ENCODE data around the gene SDHD.

SDHD gene

GRCh38 chr11:112114460-112114859, 27.8 kb downstream of the SDHD start:
- Histone ChIP-seq H3K4me1 (ENCODE audit: control insufficient read depth, insufficient read depth, low read length) (no peaks in the 10 kb centered on the region), H3K27ac (ENCODE audit: low read depth, low read length) (no peak overlapping the region), H3K36me3 (ENCODE audit: control insufficient read depth, insufficient read depth, low read length) (peaks cover 3% of the 10 kb centered on the region), H3K4me3 (ENCODE audit: low read length) (no peak overlapping the region), H3K9ac (ENCODE audit: low read length) (no peak overlapping the region), H3K27me3 (ENCODE audit: control insufficient read depth, insufficient read depth, low read length) (no peaks in the 10 kb centered on the region)

- no peaks in the 10 kb centered on the region for H3K4me1 ChIP-seq (ENCODE audit: control insufficient read depth, insufficient read depth, low read length)
- no peak overlapping the region for H3K4me3 ChIP-seq (ENCODE audit: low read length)
- H3K36me3 ChIP-seq (ENCODE audit: control insufficient read depth, insufficient read depth, low read length): peaks cover 3% of the 10 kb centered on the region
- no peaks in the 10 kb centered on the region for H3K27me3 ChIP-seq (ENCODE audit: control insufficient read depth, insufficient read depth, low read length)
- no peak overlapping the region for H3K9ac ChIP-seq (ENCODE audit: low read length)
- no peak overlapping the region for H3K27ac ChIP-seq (ENCODE audit: low read depth, low read length)
These were observed 28.7 kb downstream of the SDHD start for GRCh38 chr11:112115386-112115785.

DNA sequence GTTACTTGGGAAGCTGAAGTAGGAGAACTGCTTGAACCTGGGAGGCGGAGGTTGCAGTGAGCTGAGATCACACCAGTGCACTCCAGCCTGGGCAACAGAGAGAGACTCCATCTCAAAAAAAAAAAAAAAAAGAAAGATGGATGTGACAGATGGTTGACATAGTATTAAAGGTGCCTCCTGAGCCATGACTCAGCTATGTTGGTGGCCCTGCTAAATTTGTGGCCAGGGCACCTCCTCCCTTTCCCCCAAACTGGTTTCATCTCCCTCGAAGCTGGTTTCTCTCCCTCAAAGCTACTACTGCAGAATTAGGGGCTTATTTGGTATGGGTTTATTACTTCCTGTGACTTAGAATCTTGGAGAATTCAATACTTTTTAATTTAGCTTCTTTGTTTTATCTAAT, 31.5 kb downstream of the SDHD start:
- Histone ChIP-seq H3K27me3 (ENCODE audit: control insufficient read depth, insufficient read depth, low read length) (no peaks in the 10 kb centered on the region), H3K4me1 (ENCODE audit: control insufficient read depth, insufficient read depth, low read length) (no peaks in the 10 kb centered on the region)

GRCh38 chr11:112121981-112122615, 35.4 kb downstream of the SDHD start:
- Histone ChIP-seq H3K36me3 (ENCODE audit: control insufficient read depth, insufficient read depth, low read length) (peaks cover 3% of the 10 kb centered on the region), H3K4me3 (ENCODE audit: low read length) (no peak overlapping the region), H3K27me3 (ENCODE audit: control insufficient read depth, insufficient read depth, low read length) (no peaks in the 10 kb centered on the region), H3K27ac (ENCODE audit: low read depth, low read length) (no peak overlapping the region), H3K9ac (ENCODE audit: low read length) (no peak overlapping the region), H3K4me1 (ENCODE audit: control insufficient read depth, insufficient read depth, low read length) (no peaks in the 10 kb centered on the region)

More for the DNA sequence above, 31.5 kb downstream of the SDHD start:
- Histone ChIP-seq H3K9ac (ENCODE audit: low read length) (no peak overlapping the region), H3K27ac (ENCODE audit: low read depth, low read length) (no peak overlapping the region), H3K4me3 (ENCODE audit: low read length) (no peak overlapping the region), H3K36me3 (ENCODE audit: control insufficient read depth, insufficient read depth, low read length) (peaks cover 3% of the 10 kb centered on the region)

DNA sequence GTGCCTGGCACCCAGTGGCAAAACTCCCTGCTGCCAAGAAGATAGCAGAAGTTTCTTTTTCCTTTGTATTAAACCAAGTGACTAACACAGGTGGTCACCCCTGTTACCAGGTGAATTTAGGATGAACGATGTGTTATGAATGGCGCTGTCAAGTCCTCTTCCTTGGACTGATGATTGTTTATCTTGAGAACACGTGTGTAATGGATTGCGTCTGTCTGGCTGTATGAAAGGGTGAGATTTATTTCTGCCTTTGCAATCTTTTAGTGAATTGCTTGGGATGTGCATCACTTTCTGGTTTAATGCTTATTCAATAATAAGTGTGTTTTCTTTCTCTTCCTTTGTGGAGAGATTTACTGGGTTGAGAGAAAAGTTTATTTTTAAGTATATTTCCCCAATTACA, 36.5 kb downstream of the SDHD start:
- H3K4me1 ChIP-seq (ENCODE audit: control insufficient read depth, insufficient read depth, low read length): no peaks in the 10 kb centered on the region
- no peak overlapping the region for H3K4me3 ChIP-seq (ENCODE audit: low read length)
- H3K9ac ChIP-seq (ENCODE audit: low read length): no peak overlapping the region
- no peak overlapping the region for H3K27ac ChIP-seq (ENCODE audit: low read depth, low read length)
- H3K36me3 ChIP-seq (ENCODE audit: control insufficient read depth, insufficient read depth, low read length): peaks cover 3% of the 10 kb centered on the region
- no peaks in the 10 kb centered on the region for H3K27me3 ChIP-seq (ENCODE audit: control insufficient read depth, insufficient read depth, low read length)

DNA sequence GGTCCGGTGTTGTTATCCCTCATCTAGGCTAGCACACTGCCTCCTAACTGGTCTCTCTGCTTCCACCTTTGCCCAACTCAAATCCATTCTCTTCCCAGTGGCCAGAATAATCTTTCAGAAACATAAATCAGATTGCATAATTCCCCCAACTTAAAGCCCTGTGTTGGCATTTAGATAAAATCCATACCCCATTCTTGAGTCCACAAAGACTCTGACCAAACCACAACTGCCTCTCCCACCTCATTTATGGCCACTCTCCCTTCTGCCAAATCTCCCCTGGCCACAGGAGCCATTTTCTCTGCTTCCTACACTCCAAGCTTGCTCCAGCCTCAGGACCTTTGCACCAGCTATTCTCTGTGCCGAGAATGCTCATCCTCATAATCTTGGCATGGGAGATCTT, 40.4 kb downstream of the SDHD start:
- Histone ChIP-seq H3K27ac (ENCODE audit: low read depth, low read length) (no peak overlapping the region), H3K27me3 (ENCODE audit: control insufficient read depth, insufficient read depth, low read length) (no peaks in the 10 kb centered on the region), H3K9ac (ENCODE audit: low read length) (no peak overlapping the region), H3K36me3 (ENCODE audit: control insufficient read depth, insufficient read depth, low read length) (no peaks in the 10 kb centered on the region), H3K4me3 (ENCODE audit: low read length) (no peak overlapping the region), H3K4me1 (ENCODE audit: control insufficient read depth, insufficient read depth, low read length) (no peaks in the 10 kb centered on the region)

DNA sequence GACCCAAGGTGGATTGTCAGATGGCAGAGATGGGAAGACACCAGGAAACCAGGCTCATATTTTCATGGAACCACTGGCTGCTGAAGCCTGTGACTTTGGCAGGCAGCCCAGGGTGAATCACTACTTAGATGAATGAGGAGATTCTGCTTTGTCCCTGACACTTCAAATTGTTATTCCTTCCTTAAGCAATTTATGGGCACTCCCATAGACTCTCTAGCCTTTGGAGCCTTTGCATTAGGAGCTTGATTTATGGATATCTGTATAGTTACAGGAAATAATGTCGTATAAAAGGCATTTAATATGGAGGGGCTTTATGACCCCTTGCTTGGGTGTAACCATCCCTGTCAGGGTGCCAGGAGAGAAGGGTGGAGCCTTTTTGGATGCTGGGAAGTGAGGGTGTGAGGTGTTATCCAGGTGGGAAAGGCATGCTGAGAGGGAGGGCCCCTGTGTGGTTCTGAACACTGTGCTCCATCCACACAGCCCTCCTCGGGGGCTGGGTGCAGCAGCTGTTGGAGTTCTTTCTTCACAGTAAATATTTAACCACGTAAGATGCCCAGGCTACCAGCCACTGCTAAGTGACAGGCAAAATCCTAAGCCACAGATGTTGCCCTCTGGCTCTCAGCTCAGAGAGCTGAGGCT, 41.9 kb downstream of the SDHD start:
- no peak overlapping the region for H3K27ac ChIP-seq (ENCODE audit: low read depth, low read length)
- H3K4me1 ChIP-seq (ENCODE audit: control insufficient read depth, insufficient read depth, low read length): no peaks in the 10 kb centered on the region
- H3K9ac ChIP-seq (ENCODE audit: low read length): no peak overlapping the region
- no peak overlapping the region for H3K4me3 ChIP-seq (ENCODE audit: low read length)
- no peaks in the 10 kb centered on the region for H3K36me3 ChIP-seq (ENCODE audit: control insufficient read depth, insufficient read depth, low read length)
- H3K27me3 ChIP-seq (ENCODE audit: control insufficient read depth, insufficient read depth, low read length): no peaks in the 10 kb centered on the region

GRCh38 chr11:112129656-112130055, 43.0 kb downstream of the SDHD start:
- Histone ChIP-seq H3K27ac (ENCODE audit: low read depth, low read length) (no peak overlapping the region), H3K9ac (ENCODE audit: low read length) (no peak overlapping the region), H3K27me3 (ENCODE audit: control insufficient read depth, insufficient read depth, low read length) (no peaks in the 10 kb centered on the region), H3K4me3 (ENCODE audit: low read length) (no peak overlapping the region), H3K4me1 (ENCODE audit: control insufficient read depth, insufficient read depth, low read length) (no peaks in the 10 kb centered on the region), H3K36me3 (ENCODE audit: control insufficient read depth, insufficient read depth, low read length) (no peaks in the 10 kb centered on the region)

DNA sequence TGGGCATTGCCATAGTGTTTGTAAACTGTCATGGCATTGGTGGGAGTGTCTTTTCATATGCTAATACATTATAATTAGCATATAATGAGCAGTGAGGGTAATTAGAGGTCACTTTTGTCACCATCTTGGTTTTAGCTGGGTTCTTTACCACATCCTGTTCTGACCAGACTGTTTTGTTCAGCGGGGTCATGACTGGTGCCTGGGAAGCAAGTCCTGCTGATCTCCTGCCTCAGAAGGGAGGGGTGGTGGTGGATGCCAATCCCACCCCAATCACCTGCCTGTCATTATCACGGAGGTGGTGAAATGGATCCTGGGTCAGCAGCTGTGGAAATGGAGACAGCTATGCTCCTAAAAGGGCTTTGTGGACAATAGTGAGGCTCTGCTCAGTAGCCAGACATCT, 46.1 kb downstream of the SDHD start:
- Histone ChIP-seq H3K4me3 (ENCODE audit: low read length) (no peak overlapping the region), H3K27ac (ENCODE audit: low read depth, low read length) (no peak overlapping the region), H3K4me1 (ENCODE audit: control insufficient read depth, insufficient read depth, low read length) (no peaks in the 10 kb centered on the region), H3K36me3 (ENCODE audit: control insufficient read depth, insufficient read depth, low read length) (no peaks in the 10 kb centered on the region), H3K27me3 (ENCODE audit: control insufficient read depth, insufficient read depth, low read length) (no peaks in the 10 kb centered on the region), H3K9ac (ENCODE audit: low read length) (no peak overlapping the region)

DNA sequence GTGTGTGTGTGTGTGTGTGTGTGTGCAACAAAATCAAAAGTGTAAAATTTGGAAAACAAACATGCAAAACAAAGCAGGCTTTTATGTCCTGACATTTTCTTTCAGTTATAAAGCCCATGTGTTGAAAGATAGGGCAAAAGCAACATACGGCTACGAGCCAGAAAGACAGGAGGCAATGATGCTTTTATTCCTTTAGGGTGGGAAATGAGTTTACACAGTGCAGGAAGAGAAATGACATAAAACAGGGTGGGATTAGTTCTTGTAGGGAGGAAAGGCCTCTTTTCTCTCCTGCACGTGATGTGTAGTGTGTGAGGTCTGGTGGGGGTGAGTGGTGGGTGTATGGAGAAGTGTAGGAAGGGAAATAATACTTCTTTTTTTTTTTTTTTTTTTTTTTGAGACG, 47.8 kb downstream of the SDHD start:
- Histone ChIP-seq H3K9ac (ENCODE audit: low read length) (no peak overlapping the region), H3K4me1 (ENCODE audit: control insufficient read depth, insufficient read depth, low read length) (no peaks in the 10 kb centered on the region), H3K4me3 (ENCODE audit: low read length) (no peak overlapping the region), H3K27ac (ENCODE audit: low read depth, low read length) (no peak overlapping the region), H3K36me3 (ENCODE audit: control insufficient read depth, insufficient read depth, low read length) (no peaks in the 10 kb centered on the region), H3K27me3 (ENCODE audit: control insufficient read depth, insufficient read depth, low read length) (no peaks in the 10 kb centered on the region)

DNA sequence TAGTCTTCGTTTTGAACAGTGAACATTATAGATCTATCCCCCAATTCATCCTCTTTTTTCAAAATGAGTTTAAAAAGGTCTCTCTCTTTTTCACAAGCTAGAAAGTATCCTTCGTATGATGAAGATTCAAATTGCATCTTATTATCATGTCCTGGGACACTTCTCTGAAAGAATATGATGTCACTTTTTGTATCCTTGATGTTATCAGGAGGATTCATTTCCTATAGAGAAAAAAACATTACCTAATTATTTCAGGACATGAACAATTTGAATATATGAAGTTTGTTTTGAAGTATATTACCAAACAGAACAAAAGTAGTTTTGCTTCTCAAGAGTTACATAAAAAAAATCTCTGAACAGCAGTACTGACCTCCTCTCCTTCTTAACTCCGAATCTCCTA, 56.9 kb downstream of the SDHD start:
- no peak overlapping the region for H3K9ac ChIP-seq (ENCODE audit: low read length)
- H3K27me3 ChIP-seq (ENCODE audit: control insufficient read depth, insufficient read depth, low read length): no peaks in the 10 kb centered on the region
- H3K4me1 ChIP-seq (ENCODE audit: control insufficient read depth, insufficient read depth, low read length): no peaks in the 10 kb centered on the region
- H3K36me3 ChIP-seq (ENCODE audit: control insufficient read depth, insufficient read depth, low read length): no peaks in the 10 kb centered on the region
- H3K27ac ChIP-seq (ENCODE audit: low read depth, low read length): no peak overlapping the region
- no peak overlapping the region for H3K4me3 ChIP-seq (ENCODE audit: low read length)

Data from rectal smooth muscle tissue (tissue), 1 donor.